ENCODE data around the gene TIE1. TPM values are rescaled to one million over a fixed set of nuclear protein-coding genes. Genes with fewer than 3 reads are reported as not detected.

The TIE1 gene
- total and polyA plus RNA-seq, 2 donors (not counting 3 experiments of a cell fraction or from before 2014, with no cell fraction given), result 531 to 620 TPM

DNA sequence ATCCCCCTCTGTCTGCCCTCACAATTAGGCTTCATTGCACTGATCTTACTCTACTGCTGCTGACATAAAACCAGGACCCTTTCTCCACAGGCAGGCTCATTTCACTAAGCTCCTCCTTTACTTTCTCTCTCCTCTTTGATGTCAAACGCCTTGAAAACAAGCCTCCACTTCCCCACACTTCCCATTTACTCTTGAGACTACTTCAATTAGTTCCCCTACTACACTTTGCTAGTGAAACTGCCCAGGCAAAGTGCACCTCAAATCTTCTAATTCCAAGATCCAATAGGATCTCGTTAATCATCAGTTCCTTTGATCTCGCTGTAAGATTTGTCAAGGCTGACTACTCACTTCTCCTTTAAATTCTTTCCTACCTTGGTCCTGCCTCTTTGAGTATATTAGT, 52.1 kb downstream of the TIE1 start:
- H3K79me2 ChIP-seq (ENCODE audit: control insufficient read depth, insufficient read depth, low read length), result no peaks in the 10 kb centered on the region
- H3K36me3 ChIP-seq (ENCODE audit: control insufficient read depth in 2 of 2, extremely low read depth in 1 of 2, insufficient read depth in 2 of 2, low read length in 2 of 2), result no peaks in the 10 kb centered on the region
- no peak overlapping the region for H3K4me2 ChIP-seq (ENCODE audit: insufficient read depth, low read length)
- peaks cover 6% of the 10 kb centered on the region for H3K4me1 ChIP-seq (ENCODE audit: control insufficient read depth, extremely low read depth, insufficient read depth, low read length)
- dilution Hi-C loops (cut with MboI; ENCODE audit: extremely low pct_ligation_motif_present, low sequenced_read_pairs), result no loop called here
- no peaks in the 10 kb centered on the region for H4K20me1 ChIP-seq (replicated peaks; ENCODE audit: control insufficient read depth, extremely low read depth, insufficient read depth, low read length)
- H3K9me1 ChIP-seq (replicated peaks; ENCODE audit: control insufficient read depth, extremely low read depth, insufficient read depth, low read length), result no peaks in the 10 kb centered on the region
- intact Hi-C loops (cut with micrococcal nuclease), result no loop called here
- CTCF ChIA-PET, result no interaction called here
- FAIRE-seq (no peak), DNase-seq (ENCODE audit: low read depth, low spot score) (no peak)
- POLR2A ChIA-PET, result no interaction called here
- no peak overlapping the region for H2AFZ ChIP-seq (ENCODE audit: low read depth, low read length)
- H3K9me3 ChIP-seq (replicated peaks; ENCODE audit: control insufficient read depth, insufficient read depth, low read length), result no peaks in the 10 kb centered on the region
- no peak overlapping the region for H3K9ac ChIP-seq (replicated peaks; ENCODE audit: extremely low read depth, insufficient read depth, low read length)
- no peaks in the 10 kb centered on the region for H3K27me3 ChIP-seq (ENCODE audit: control insufficient read depth in 2 of 2, insufficient read depth in 2 of 2, low read length in 2 of 2)
- TF ChIP-seq MYC (IDR thresholded peaks at IDR 0.05; ENCODE audit: low read depth, low read length) (no peak), POLR2A (IDR thresholded peaks at IDR 0.05; ENCODE audit: low read depth, low read length) (no peak), EZH2 (IDR thresholded peaks at IDR 0.05; ENCODE audit: borderline replicate concordance, low read depth, low read length, severe bottlenecking) (no peak), POLR2AphosphoS5 (IDR thresholded peaks at IDR 0.05; ENCODE audit: insufficient read depth, low read depth, low read length) (no peak), FOS (IDR thresholded peaks at IDR 0.05; ENCODE audit: borderline replicate concordance, insufficient read depth, low read length) (no peak), JUN (IDR thresholded peaks at IDR 0.05; ENCODE audit: borderline replicate concordance, insufficient read depth, insufficient read length, low read depth) (no peak), GATA2 (IDR thresholded peaks at IDR 0.05; ENCODE audit: insufficient read depth, insufficient read length, low read depth, low read length) (no peak)
- TF ChIP-seq, protein P1, sequence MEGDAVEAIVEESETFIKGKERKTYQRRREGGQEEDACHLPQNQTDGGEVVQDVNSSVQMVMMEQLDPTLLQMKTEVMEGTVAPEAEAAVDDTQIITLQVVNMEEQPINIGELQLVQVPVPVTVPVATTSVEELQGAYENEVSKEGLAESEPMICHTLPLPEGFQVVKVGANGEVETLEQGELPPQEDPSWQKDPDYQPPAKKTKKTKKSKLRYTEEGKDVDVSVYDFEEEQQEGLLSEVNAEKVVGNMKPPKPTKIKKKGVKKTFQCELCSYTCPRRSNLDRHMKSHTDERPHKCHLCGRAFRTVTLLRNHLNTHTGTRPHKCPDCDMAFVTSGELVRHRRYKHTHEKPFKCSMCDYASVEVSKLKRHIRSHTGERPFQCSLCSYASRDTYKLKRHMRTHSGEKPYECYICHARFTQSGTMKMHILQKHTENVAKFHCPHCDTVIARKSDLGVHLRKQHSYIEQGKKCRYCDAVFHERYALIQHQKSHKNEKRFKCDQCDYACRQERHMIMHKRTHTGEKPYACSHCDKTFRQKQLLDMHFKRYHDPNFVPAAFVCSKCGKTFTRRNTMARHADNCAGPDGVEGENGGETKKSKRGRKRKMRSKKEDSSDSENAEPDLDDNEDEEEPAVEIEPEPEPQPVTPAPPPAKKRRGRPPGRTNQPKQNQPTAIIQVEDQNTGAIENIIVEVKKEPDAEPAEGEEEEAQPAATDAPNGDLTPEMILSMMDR (IDR thresholded peaks at IDR 0.05; ENCODE audit: extremely low read depth in 1 of 2, insufficient read depth in 1 of 2, low read depth in 1 of 2, low read length in 2 of 2), result no peak
- TF ChIP-seq, protein P2, sequence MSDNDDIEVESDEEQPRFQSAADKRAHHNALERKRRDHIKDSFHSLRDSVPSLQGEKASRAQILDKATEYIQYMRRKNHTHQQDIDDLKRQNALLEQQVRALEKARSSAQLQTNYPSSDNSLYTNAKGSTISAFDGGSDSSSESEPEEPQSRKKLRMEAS (IDR thresholded peaks at IDR 0.05; ENCODE audit: insufficient read depth, insufficient read length), result no peak
- H3K4me3 ChIP-seq (replicated peaks in 1 of 3; ENCODE audit: insufficient read depth in 1 of 3, low read depth in 1 of 3, low read length in 3 of 3), result no peak overlapping the region
- H3K27ac ChIP-seq (ENCODE audit: insufficient read depth, low read depth, low read length), result no peak overlapping the region
- BruUV-seq (replicated peaks), result no TSS peak
